T-helper 2 cell treated with Interferon-gamma antibody and Interleukin-4, amounts not matched to agents 5 μg/mL and 100 μg/mL, for 36 hours (primary cell): ENCODE data around the gene WWP2.
A peak's percentile ranks its signal among the peaks of the same experiment; 100 is the strongest.
"Not testable (repeated sequence)": the region's sequence is repeated elsewhere in the genome, so short reads cannot be mapped to it uniquely, and the experiment has no call there.

ENCODE experiments used
- DNase-seq: peaks from one replicate; pipeline ENCODE4 v3.0.0; 2021; ENCODE audit warnings: low spot score
- H3K27ac Mint-ChIP-seq: one replicate; pipeline ENCODE4 v1.8.0; 2021; ENCODE audit warnings: mild to moderate bottlenecking, mixed read lengths
- H3K27me3 Mint-ChIP-seq: one replicate; pipeline ENCODE4 v1.8.0; 2021; ENCODE audit warnings: low read depth, mixed read lengths
- H3K36me3 Mint-ChIP-seq: one replicate; pipeline ENCODE4 v1.8.0; 2021; ENCODE audit warnings: low read depth, mixed read lengths
- H3K4me1 Mint-ChIP-seq: one replicate; pipeline ENCODE4 v1.8.0; 2021; ENCODE audit warnings: low read depth, mixed read lengths
- H3K4me3 Mint-ChIP-seq: one replicate; pipeline ENCODE4 v1.8.0; 2022; ENCODE audit warnings: mild to moderate bottlenecking, moderate library complexity, mixed read lengths
- H3K9me3 Mint-ChIP-seq: one replicate; pipeline ENCODE4 v1.8.0; 2021; ENCODE audit warnings: mixed read lengths

The WWP2 gene

GRCh38 chr16:69731280-69731679 lies 30.9 kb upstream of the WWP2 start:
- not testable (repeated sequence) for H3K36me3 Mint-ChIP-seq, H3K27ac Mint-ChIP-seq, H3K27me3 Mint-ChIP-seq, DNase-seq, H3K4me3 Mint-ChIP-seq, H3K9me3 Mint-ChIP-seq
- peaks cover 19% of the 10 kb centered on the region for H3K4me1 Mint-ChIP-seq

GRCh38 chr16:69732101-69732500 lies 30.0 kb upstream of the WWP2 start:
- H3K4me3 Mint-ChIP-seq, result no peak overlapping the region
- no peaks in the 10 kb centered on the region for H3K9me3 Mint-ChIP-seq
- peaks cover 13% of the 10 kb centered on the region for H3K4me1 Mint-ChIP-seq
- H3K27ac Mint-ChIP-seq, result no peak overlapping the region
- no peaks in the 10 kb centered on the region for H3K27me3 Mint-ChIP-seq
- H3K36me3 Mint-ChIP-seq, result peaks cover 2% of the 10 kb centered on the region
- DNase-seq, result no peak

DNA sequence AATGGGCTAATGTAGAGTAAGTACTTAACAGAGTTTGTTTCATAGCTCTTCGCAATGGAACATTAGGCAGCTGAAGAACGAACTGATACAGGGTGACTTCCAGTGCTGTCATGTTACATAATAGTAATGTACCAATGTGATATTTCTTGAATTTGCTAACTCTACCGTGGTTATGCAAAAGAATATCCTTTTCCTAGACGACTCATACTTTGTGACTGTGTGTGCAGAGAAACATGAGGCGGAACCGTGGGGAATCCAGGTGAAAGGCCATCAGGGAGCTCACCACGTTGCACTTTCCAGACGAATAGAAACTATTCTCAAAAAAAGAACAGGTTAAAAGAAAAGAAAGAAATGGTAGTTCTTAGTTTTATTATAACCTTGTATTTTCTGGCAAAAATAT lies 20.6 kb upstream of the WWP2 start:
- H3K4me1 Mint-ChIP-seq, result no peaks in the 10 kb centered on the region
- DNase-seq, result no peak
- H3K4me3 Mint-ChIP-seq, result no peak overlapping the region
- H3K27ac Mint-ChIP-seq, result no peak overlapping the region
- peaks cover 45% of the 10 kb centered on the region for H3K36me3 Mint-ChIP-seq
- H3K27me3 Mint-ChIP-seq, result no peaks in the 10 kb centered on the region
- H3K9me3 Mint-ChIP-seq, result no peaks in the 10 kb centered on the region

- DNase-seq, result no peak
- H3K9me3 Mint-ChIP-seq, result no peaks in the 10 kb centered on the region
- H3K27ac Mint-ChIP-seq, result no peak overlapping the region
- H3K36me3 Mint-ChIP-seq, result peaks cover 46% of the 10 kb centered on the region
- no peak overlapping the region for H3K4me3 Mint-ChIP-seq
- no peaks in the 10 kb centered on the region for H3K27me3 Mint-ChIP-seq
- H3K4me1 Mint-ChIP-seq, result no peaks in the 10 kb centered on the region
Observed at GRCh38 chr16:69741951-69742904, 19.9 kb upstream of the WWP2 start.

DNA sequence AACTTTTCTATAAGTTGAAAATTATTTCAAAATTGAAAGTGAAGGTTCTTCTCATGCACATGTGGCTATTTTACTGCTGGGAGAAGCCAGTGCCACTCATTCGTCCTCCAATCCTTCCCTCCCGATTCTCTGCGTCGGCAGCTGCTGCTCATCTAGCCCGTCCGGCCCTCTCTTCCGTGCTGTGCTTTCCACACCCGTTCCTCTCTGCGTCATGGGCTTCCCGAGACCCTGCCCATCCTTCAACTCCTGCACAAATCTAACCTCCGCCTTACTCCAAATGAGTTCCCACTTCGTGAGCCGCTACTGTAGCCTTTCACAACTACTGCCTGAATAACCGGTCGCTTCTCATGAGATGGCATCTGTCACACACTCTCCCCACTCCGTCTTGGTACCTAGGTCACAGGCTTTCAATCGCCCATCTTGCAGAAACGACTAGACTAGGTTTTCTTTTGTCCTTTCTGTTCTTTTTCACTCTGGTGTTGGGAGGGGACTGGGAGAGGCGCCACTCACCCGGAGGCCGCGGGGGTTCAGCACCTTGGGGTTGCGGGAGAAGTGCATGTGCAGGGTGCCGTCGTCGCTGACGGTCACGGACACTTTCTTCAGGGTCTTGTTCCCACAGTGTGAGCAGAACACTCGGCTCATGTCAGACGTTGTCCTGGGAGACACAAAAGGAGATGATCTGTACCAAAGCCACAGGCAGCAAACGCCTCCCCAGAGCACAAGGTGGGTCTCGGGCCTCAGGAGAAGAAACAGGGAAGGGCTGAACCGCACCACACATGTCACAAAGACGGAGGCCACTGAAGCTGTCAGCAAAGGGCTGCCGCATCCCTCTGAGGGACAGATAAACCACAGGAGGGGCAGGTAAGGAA lies 17.5 kb upstream of the WWP2 start:
- Mint-ChIP-seq H3K27ac (no peak overlapping the region), H3K9me3 (no peaks in the 10 kb centered on the region), H3K27me3 (no peaks in the 10 kb centered on the region), H3K36me3 (peaks cover 65% of the 10 kb centered on the region), H3K4me3 (no peak overlapping the region), H3K4me1 (no peaks in the 10 kb centered on the region)
- no peak for DNase-seq

DNA sequence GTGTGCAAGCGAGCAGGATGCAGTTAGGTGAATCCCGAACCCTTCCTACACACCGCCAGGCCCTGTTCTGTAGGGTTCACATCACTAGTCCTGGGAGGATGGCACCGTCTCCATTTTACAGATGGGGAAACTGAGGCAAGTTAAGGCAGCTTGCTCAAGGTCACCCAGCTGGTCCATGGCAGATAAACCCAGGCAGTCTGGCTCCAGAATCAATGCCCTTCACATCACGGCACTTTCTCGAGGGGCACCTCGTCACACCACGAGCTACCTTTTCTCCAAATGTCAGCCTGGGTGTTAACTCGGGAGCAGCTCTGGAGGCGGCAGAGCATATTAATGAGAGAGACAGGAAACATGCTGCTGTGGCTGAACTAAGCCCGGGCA lies 16.9 kb upstream of the WWP2 start:
- H3K4me3 Mint-ChIP-seq, result no peak overlapping the region
- H3K27me3 Mint-ChIP-seq, result no peaks in the 10 kb centered on the region
- no peaks in the 10 kb centered on the region for H3K9me3 Mint-ChIP-seq
- peaks cover 65% of the 10 kb centered on the region for H3K36me3 Mint-ChIP-seq
- H3K27ac Mint-ChIP-seq, result no peak overlapping the region
- no peak for DNase-seq
- no peaks in the 10 kb centered on the region for H3K4me1 Mint-ChIP-seq

GRCh38 chr16:69745959-69746358 lies 16.2 kb upstream of the WWP2 start:
- Mint-ChIP-seq H3K27me3 (no peaks in the 10 kb centered on the region), H3K9me3 (no peaks in the 10 kb centered on the region), H3K4me1 (no peaks in the 10 kb centered on the region), H3K4me3 (no peak overlapping the region), H3K27ac (no peak overlapping the region), H3K36me3 (peaks cover 68% of the 10 kb centered on the region)
- DNase-seq, result no peak

GRCh38 chr16:69747115-69747514 lies 15.0 kb upstream of the WWP2 start:
- no peak overlapping the region for H3K27ac Mint-ChIP-seq
- peaks cover 3% of the 10 kb centered on the region for H3K4me1 Mint-ChIP-seq
- no peak for DNase-seq

DNA sequence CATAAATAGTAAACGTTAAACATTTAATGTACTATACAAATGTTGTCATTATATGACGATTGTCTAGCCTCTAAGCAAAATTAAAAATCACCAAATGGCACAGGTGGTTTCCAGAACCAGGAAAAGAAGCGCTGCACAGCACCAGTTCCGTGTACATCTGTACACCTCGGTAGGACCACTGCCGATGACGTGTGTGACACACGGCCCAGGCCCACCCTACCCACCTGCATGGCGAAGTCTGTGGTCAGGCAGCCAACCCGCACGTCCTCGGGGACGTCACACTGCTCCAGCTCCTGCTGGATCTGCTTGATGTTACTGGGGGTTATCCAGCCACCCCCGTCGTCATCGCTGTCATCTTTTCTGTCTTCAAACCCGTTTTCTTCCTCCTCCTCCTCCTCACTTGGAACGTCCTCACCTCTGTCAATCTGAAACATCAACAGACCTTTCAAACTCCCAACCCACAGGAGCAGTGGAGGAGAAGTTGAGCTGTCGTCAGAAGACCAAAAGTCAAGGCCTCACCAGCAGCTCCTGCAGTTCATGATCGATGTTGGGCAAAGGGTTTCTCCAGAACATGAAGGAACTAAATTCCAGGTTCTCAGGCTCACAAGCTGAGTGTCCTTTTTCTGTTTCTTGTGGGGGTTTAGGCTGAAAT lies 13.3 kb upstream of the WWP2 start:
- H3K27me3 Mint-ChIP-seq, result no peaks in the 10 kb centered on the region
- DNase-seq, result no peak
- peaks cover 12% of the 10 kb centered on the region for H3K4me1 Mint-ChIP-seq
- H3K36me3 Mint-ChIP-seq, result peaks cover 66% of the 10 kb centered on the region
- no peak overlapping the region for H3K27ac Mint-ChIP-seq
- no peaks in the 10 kb centered on the region for H3K9me3 Mint-ChIP-seq
- no peak overlapping the region for H3K4me3 Mint-ChIP-seq

More at GRCh38 chr16:69747115-69747514, 15.0 kb upstream of the WWP2 start:
- H3K9me3 Mint-ChIP-seq, result no peaks in the 10 kb centered on the region
- no peaks in the 10 kb centered on the region for H3K27me3 Mint-ChIP-seq
- H3K36me3 Mint-ChIP-seq, result peaks cover 68% of the 10 kb centered on the region
- H3K4me3 Mint-ChIP-seq, result no peak overlapping the region

GRCh38 chr16:69754143-69754468 lies 8.0 kb upstream of the WWP2 start:
- peaks cover 23% of the 10 kb centered on the region for H3K4me1 Mint-ChIP-seq
- no peaks in the 10 kb centered on the region for H3K27me3 Mint-ChIP-seq
- no peaks in the 10 kb centered on the region for H3K9me3 Mint-ChIP-seq
- H3K4me3 Mint-ChIP-seq, result peak overlapping the region; percentile 99
- DNase-seq, result no peak
- peak overlapping the region; percentile 96 for H3K27ac Mint-ChIP-seq
- peaks cover 40% of the 10 kb centered on the region for H3K36me3 Mint-ChIP-seq

GRCh38 chr16:69754469-69755310 lies 7.4 kb upstream of the WWP2 start, which contains the start of gene NOB1:
NOB1 (minus strand) TSS chr16:69754926; CDS start chr16:69754910, 16 bp downstream.
- DNase-seq, result peak; percentile 98
- peak within 1 kb of the TSS; percentile 99 for H3K4me3 Mint-ChIP-seq
- peaks cover 34% of the 10 kb centered on the region for H3K36me3 Mint-ChIP-seq
- H3K4me1 Mint-ChIP-seq, result peaks cover 23% of the 10 kb centered on the region
- no peaks in the 10 kb centered on the region for H3K27me3 Mint-ChIP-seq
- H3K9me3 Mint-ChIP-seq, result no peaks in the 10 kb centered on the region
- peak within 1 kb of the TSS; percentile 96 for H3K27ac Mint-ChIP-seq

DNA sequence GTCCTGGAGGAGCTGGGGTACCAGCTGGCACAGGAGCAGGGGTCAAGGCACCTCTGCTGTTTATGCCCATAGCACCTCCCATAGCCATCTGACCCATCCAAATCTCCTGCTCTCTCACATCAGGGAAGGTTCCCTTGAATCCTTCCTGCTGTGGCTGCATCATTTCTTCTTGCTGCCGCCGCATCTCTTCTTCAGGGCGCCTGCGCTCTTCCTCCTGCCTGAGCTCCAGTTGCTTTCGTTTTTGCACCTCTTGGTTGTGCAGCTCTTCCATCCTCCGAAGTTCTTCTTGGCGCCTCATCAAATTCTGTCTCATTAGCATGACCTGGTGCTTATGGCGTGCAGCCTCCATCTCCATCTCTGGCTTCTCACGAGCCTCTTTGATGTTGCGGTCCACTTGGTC lies 5.4 kb upstream of the WWP2 start:
- Mint-ChIP-seq H3K36me3 (peaks cover 22% of the 10 kb centered on the region), H3K27me3 (no peaks in the 10 kb centered on the region), H3K4me3 (no peak overlapping the region), H3K4me1 (peaks cover 23% of the 10 kb centered on the region), H3K27ac (no peak overlapping the region), H3K9me3 (no peaks in the 10 kb centered on the region)
- DNase-seq, result no peak

DNA sequence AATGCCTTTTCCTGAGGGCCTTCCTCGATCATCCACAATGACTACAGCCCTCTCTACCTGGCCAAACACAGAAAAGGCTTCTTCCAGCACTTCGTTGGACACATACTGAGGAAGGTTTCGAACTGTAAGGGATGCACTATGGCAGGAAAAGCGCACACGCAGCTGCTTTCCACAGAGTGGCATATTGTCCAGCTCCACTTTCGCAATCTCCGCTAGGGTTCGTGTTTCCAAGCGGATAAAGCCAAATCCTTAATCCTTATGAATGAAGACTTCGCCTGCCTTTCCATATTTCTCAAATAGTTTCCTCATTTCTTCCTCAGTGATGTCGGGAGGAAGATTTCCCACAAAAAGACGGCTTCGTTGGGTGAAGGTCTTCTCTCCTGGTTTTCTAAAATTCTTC lies 4.8 kb upstream of the WWP2 start:
- not testable (repeated sequence) for H3K27me3 Mint-ChIP-seq, H3K4me3 Mint-ChIP-seq, H3K9me3 Mint-ChIP-seq, H3K27ac Mint-ChIP-seq, DNase-seq
- Mint-ChIP-seq H3K36me3 (peaks cover 15% of the 10 kb centered on the region), H3K4me1 (peaks cover 21% of the 10 kb centered on the region)
